Small intestine (tissue), 7 donors: ENCODE data around the gene EIF3D. TPM values are rescaled to one million over a fixed set of nuclear protein-coding genes. Genes with fewer than 3 reads are reported as not detected.

Experiments used
- DNase-seq, 2 donors: peaks; one replicate each; pipeline versions ENCODE4 v3.0.0 to v3.0.0-alpha.2; 2013
- FAIRE-seq: peaks from 2 replicates; lab custom pipeline; 2012; peaks lifted over from hg19 to GRCh38; lab: Jason Lieb, UNC
- H3K27ac ChIP-seq, 3 donors: one replicate each; pipeline ENCODE4 v1.5.1; 2013; ENCODE audit warnings: low read length in 2 of 3, mild to moderate bottlenecking in 2 of 3, control low read depth in 1 of 3, inconsistent platforms in 1 of 3, low read depth in 1 of 3, moderate library complexity in 1 of 3
- H3K27me3 ChIP-seq, 3 donors: one replicate each; pipeline ENCODE4 v1.6.1; 2013; ENCODE audit warnings: low read length in 3 of 3, inconsistent platforms in 1 of 3; ENCODE audit not compliant: control insufficient read depth in 3 of 3, insufficient read depth in 3 of 3
- H3K36me3 ChIP-seq, 3 donors: one replicate each; pipeline ENCODE4 v1.6.1; 2013; ENCODE audit warnings: low read length in 3 of 3, inconsistent platforms in 1 of 3, low read depth in 1 of 3, mild to moderate bottlenecking in 1 of 3, moderate library complexity in 1 of 3; ENCODE audit not compliant: control insufficient read depth in 3 of 3, insufficient read depth in 2 of 3
- H3K4me1 ChIP-seq, 3 donors: one replicate each; pipeline ENCODE4 v1.6.1; 2013; ENCODE audit warnings: low read length in 2 of 3, inconsistent platforms in 1 of 3, low read depth in 1 of 3, mild to moderate bottlenecking in 1 of 3, moderate library complexity in 1 of 3; ENCODE audit not compliant: control insufficient read depth in 3 of 3, insufficient read depth in 2 of 3
- H3K4me3 ChIP-seq, 3 donors: one replicate each; pipeline ENCODE4 v1.5.1; 2013; ENCODE audit warnings: low read length in 3 of 3, control low read depth in 1 of 3, inconsistent platforms in 1 of 3, low read depth in 1 of 3, mild to moderate bottlenecking in 1 of 3, moderate library complexity in 1 of 3
- H3K9me3 ChIP-seq, 2 donors: one replicate each; pipeline ENCODE4 v1.6.1; 2013; ENCODE audit warnings: low read depth in 1 of 2, low read length in 1 of 2; ENCODE audit not compliant: control insufficient read depth in 2 of 2, insufficient read depth in 1 of 2
- WGBS, 3 donors: extraction: QIAGEN DNeasy Blood & Tissue Kit; methylation state at CpG; one replicate each; pipeline ENCODE4 v1.1.7; 2013; 5-methylcytosine and 5-hydroxymethylcytosine counted together
- polyA plus RNA-seq, 4 donors: library from polyadenylated mRNA; stranded (reverse) in 3 of 4; unstranded in 1 of 4; fragments of 200-250 nt in 3 of 4; fragments of 120-200 nt in 1 of 4; gene quantifications; one replicate each; pipeline versions ENCODE4 v1.2.1 to v1.2.3, GENCODE V29; 2013
- donor health status: healthy with polysubstance abuse.
- donor health status: control.
- donor health status: control.
- donor health status: Bipolar disorder and iron deficiency.
- donor health status: healthy.

The EIF3D gene
- polyA plus RNA-seq, 4 donors, result 169 to 215 (median 198) TPM

- H3K36me3 ChIP-seq, result peaks cover 29 to 59% (median 34%) of the 10 kb centered on the region in 3 donors
- FAIRE-seq (no peak), DNase-seq (peak; percentile 40 to 62)
- WGBS, 3 donors, result 66 to 68% (median 67%) methylated on average over 17 of the region's 17 CpGs
- H3K27me3 ChIP-seq, result no peaks in the 10 kb centered on the region
- H3K4me3 ChIP-seq, result no peak overlapping the region
- peaks cover 2 to 11% (median 6%) of the 10 kb centered on the region in 3 donors for H3K4me1 ChIP-seq
- no peak overlapping the region for H3K27ac ChIP-seq
- H3K9me3 ChIP-seq, result peaks cover 0 to 4% of the 10 kb centered on the region in 2 donors
These were observed 17.7 kb downstream of the EIF3D start for GRCh38 chr22:36510966-36511881.

DNA sequence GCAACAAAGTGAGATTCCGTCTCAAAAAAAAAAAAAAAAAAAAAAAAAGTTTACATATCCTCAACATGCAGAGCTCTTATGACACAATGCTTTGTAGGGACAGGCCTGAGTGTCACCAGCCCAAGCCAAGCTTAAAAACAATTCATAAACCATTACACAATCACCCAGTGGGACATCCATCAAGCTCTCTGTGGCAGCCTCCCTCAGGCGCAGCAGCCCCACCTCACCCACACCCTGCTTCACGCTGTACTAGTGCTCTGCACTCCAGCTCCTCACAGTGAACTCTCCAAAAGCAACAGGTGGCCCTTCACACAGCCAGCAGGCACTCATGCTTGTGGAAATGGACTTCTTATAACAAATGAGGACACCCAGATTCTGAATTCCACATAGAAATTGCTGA lies 18.6 kb downstream of the EIF3D start:
- peaks cover 21 to 58% (median 26%) of the 10 kb centered on the region in 3 donors for H3K36me3 ChIP-seq
- WGBS, 3 donors, result 73 to 89% (median 89%) methylated on average over 2 to 3 of the region's 3 CpGs
- DNase-seq (no peak), FAIRE-seq (no peak)
- H3K4me1 ChIP-seq, result peaks cover 2 to 18% (median 6%) of the 10 kb centered on the region in 3 donors
- no peak overlapping the region for H3K27ac ChIP-seq
- H3K27me3 ChIP-seq, result no peaks in the 10 kb centered on the region
- H3K9me3 ChIP-seq, result peaks cover 0 to 7% of the 10 kb centered on the region in 2 donors
- H3K4me3 ChIP-seq, result no peak overlapping the region

- FAIRE-seq (no peak), DNase-seq (no peak)
- H3K27me3 ChIP-seq, result no peaks in the 10 kb centered on the region
- peak overlapping the region in 2 of 3 donors; percentile 32 to 57 for H3K27ac ChIP-seq
- H3K36me3 ChIP-seq, result peaks cover 6 to 44% (median 8%) of the 10 kb centered on the region in 3 donors
- peaks cover 0 to 7% of the 10 kb centered on the region in 2 donors for H3K9me3 ChIP-seq
- H3K4me3 ChIP-seq, result no peak overlapping the region
- 80 to 87% (median 82%) methylated on average over 5 to 6 of the region's 6 CpGs for WGBS, 3 donors
- H3K4me1 ChIP-seq, result peaks cover 2 to 28% (median 6%) of the 10 kb centered on the region in 3 donors
These were observed 21.4 kb downstream of the EIF3D start for GRCh38 chr22:36507518-36508010.

DNA sequence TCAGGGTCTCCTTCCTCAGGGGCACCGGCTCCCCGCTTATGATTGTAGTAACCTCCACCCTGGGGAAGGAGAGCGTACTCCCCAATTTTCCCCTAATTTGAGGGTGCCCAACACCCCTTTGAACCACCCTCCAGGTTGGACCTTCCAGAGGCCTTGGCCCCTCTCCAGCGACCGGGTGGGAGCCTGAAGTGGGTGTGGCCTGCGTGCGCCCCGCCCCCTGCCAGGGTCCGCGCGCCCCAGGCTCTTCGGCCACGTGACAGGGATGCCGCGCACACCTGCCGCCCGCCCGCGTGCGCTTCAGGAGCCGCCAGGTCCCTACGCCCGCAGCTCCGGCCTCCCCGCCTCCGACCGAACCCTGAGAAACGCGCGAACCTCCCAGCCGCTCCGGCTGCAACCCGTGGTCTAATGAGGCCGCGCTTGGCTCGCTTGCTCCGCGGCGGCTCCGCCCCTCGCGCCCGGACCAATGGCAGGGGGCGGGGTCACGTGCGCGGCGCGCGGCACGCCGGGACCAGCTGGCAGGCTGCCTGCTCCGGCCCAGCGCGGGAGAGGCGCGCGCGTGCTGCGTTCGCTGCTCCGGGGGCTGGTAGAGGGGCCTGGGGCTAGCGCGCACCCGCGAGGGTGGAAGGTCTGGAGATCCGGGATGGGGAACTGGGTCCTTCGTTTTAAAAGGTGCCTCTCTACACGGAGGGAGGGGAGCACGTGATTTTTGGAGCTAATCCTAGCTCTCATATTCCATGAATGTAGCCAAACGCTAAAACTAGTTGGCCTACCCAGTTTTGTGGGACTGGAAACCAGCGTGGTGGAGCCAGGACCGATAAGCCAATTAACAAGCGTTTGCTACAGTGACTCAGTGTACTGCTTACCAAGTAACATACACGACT lies 22.1 kb downstream of the EIF3D start, which contains the start of gene FOXRED2:
TSS of gene FOXRED2 (minus strand) at position 404 of the 881 bp plus-strand sequence. CDS start 618 bp downstream, outside the sequence.
- peak within 1 kb of the TSS; percentile 37 to 58 (median 45) for H3K4me3 ChIP-seq
- DNase-seq (peak; percentile 87 to 95), FAIRE-seq (no peak)
- H3K27ac ChIP-seq, result peak within 1 kb of the TSS in 2 of 3 donors; percentile 57 to 59
- peaks cover 2 to 28% (median 6%) of the 10 kb centered on the region in 3 donors for H3K4me1 ChIP-seq
- peaks cover 0 to 7% of the 10 kb centered on the region in 2 donors for H3K9me3 ChIP-seq
- WGBS, 3 donors, result 4 to 5% (median 5%) methylated on average over 46 to 75 of the region's 75 CpGs
- peaks cover 2 to 39% (median 2%) of the 10 kb centered on the region in 3 donors for H3K36me3 ChIP-seq
- H3K27me3 ChIP-seq, result no peaks in the 10 kb centered on the region

DNA sequence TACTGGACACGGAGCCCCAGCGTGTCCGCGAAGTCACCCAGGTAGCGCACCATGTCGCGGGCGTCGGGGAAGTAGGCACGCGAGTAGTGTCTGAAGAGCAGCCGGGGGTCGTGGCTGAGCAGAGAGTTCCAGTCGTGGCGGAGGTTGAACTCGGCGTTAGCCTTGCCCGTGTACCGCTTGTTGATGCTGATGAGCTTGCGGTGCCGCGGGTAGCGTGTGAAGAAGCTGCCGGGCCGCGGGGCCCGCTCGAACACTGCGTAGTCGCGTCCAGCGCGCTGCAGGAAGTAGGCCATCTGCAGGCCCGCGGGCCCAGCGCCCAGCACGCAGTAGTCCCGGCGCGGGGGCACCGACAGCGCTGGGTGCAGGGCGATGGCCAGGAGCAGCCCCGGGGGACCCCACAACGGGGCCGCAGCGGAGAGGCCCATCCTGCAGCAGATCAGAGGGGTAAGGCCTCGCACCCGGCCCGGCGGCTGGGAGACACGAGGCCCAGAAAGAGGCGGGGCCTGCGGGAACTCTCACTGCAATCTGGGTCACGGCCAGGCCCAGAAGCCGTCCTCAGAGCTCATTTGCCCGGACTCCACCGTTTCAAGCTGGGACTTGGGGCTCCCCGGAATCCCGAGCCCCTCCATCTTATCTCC lies 22.8 kb downstream of the EIF3D start:
- H3K27ac ChIP-seq, result peak overlapping the region in 1 of 3 donors; percentile 17
- peaks cover 2 to 28% (median 6%) of the 10 kb centered on the region in 3 donors for H3K4me1 ChIP-seq
- peaks cover 2 to 36% (median 2%) of the 10 kb centered on the region in 3 donors for H3K36me3 ChIP-seq
- WGBS, 3 donors, result 88 to 95% (median 92%) methylated on average over 59 to 60 of the region's 60 CpGs
- FAIRE-seq, result no peak
- H3K4me3 ChIP-seq, result peak overlapping the region in 1 of 3 donors; percentile 30
- no peak for DNase-seq
- peaks cover 0 to 7% of the 10 kb centered on the region in 2 donors for H3K9me3 ChIP-seq
- no peaks in the 10 kb centered on the region for H3K27me3 ChIP-seq

GRCh38 chr22:36497910-36498665 lies 30.9 kb downstream of the EIF3D start:
- no peak for DNase-seq
- FAIRE-seq, result no peak
- no peaks in the 10 kb centered on the region for H3K4me1 ChIP-seq

DNA sequence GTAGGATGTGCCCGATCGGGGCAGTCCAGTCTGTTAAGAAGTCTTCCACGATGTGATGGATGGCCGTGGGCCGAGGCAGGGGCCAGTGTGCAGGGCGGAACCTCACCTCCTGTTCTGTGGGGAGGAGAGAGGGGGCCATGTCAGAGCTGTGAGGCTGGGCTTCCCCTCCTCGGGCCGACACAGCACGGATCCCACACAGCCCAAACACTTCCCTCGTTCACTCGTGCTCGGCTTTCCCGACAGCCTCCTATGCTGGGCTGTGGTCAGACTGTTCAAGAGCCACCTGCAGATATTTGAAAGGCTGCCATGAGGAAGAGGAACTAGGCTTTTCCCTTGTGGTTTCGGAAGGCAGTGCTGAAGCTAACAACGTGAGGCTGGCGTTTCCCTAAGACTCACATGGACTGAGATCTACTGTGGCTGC lies 35.3 kb downstream of the EIF3D start:
- FAIRE-seq (no peak), DNase-seq (no peak)
- H3K4me3 ChIP-seq, result no peak overlapping the region
- no peaks in the 10 kb centered on the region for H3K4me1 ChIP-seq
- H3K27me3 ChIP-seq, result no peaks in the 10 kb centered on the region
- H3K36me3 ChIP-seq, result peaks cover 0 to 81% (median 4%) of the 10 kb centered on the region in 3 donors
- WGBS, 3 donors, result 66 to 86% (median 73%) methylated on average over 16 of the region's 16 CpGs
- peak overlapping the region in 1 of 3 donors; percentile 5 for H3K27ac ChIP-seq
- H3K9me3 ChIP-seq, result no peaks in the 10 kb centered on the region

More at GRCh38 chr22:36497910-36498665, 30.9 kb downstream of the EIF3D start:
- Histone ChIP-seq H3K36me3 (peaks cover 0 to 68% (median 4%) of the 10 kb centered on the region in 3 donors), H3K27ac (no peak overlapping the region), H3K4me3 (no peak overlapping the region), H3K27me3 (no peaks in the 10 kb centered on the region), H3K9me3 (no peaks in the 10 kb centered on the region)
- 90 to 93% (median 91%) methylated on average over 30 of the region's 30 CpGs for WGBS, 3 donors
